ENCODE data around the gene FDXR. TPM values are rescaled to one million over a fixed set of nuclear protein-coding genes. Genes with fewer than 3 reads are reported as not detected.

Gene FDXR
- total RNA-seq, 1 donor from 2014 or later = 34.2 TPM

GRCh38 chr17:74860229-74860871 is 12.4 kb downstream of the FDXR start:
- Mint-ChIP-seq H3K9me3 (ENCODE audit: unreplicated experiment) (peaks cover 3% of the 10 kb centered on the region), H3K27me3 (ENCODE audit: low read depth, unreplicated experiment) (peaks cover 43% of the 10 kb centered on the region), H3K4me1 (ENCODE audit: low read depth, unreplicated experiment) (peaks cover 4% of the 10 kb centered on the region), H3K36me3 (ENCODE audit: low read depth, unreplicated experiment) (peaks cover 19% of the 10 kb centered on the region), H3K4me3 (ENCODE audit: unreplicated experiment) (no peak overlapping the region), H3K27ac (ENCODE audit: unreplicated experiment) (no peak overlapping the region)
- no peak overlapping the region for H2AFZ ChIP-seq (ENCODE audit: low read depth, low read length)
- H4K20me1 ChIP-seq (ENCODE audit: insufficient read depth, low read length) = peaks cover 42% of the 10 kb centered on the region
- H3K27ac ChIP-seq (ENCODE audit: low read depth, low read length) = no peak overlapping the region
- no peak overlapping the region for H3K4me3 ChIP-seq (ENCODE audit: insufficient read depth, low read depth, low read length)
- H3K4me2 ChIP-seq (ENCODE audit: low read length) = no peak overlapping the region
- no peaks in the 10 kb centered on the region for H3K4me1 ChIP-seq (ENCODE audit: insufficient read depth, low read length)
- H3K36me3 ChIP-seq (ENCODE audit: insufficient read depth, low read length) = peaks cover 3% of the 10 kb centered on the region
- TF ChIP-seq, protein P1, sequence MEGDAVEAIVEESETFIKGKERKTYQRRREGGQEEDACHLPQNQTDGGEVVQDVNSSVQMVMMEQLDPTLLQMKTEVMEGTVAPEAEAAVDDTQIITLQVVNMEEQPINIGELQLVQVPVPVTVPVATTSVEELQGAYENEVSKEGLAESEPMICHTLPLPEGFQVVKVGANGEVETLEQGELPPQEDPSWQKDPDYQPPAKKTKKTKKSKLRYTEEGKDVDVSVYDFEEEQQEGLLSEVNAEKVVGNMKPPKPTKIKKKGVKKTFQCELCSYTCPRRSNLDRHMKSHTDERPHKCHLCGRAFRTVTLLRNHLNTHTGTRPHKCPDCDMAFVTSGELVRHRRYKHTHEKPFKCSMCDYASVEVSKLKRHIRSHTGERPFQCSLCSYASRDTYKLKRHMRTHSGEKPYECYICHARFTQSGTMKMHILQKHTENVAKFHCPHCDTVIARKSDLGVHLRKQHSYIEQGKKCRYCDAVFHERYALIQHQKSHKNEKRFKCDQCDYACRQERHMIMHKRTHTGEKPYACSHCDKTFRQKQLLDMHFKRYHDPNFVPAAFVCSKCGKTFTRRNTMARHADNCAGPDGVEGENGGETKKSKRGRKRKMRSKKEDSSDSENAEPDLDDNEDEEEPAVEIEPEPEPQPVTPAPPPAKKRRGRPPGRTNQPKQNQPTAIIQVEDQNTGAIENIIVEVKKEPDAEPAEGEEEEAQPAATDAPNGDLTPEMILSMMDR (IDR thresholded peaks at IDR 0.05; ENCODE audit: insufficient read depth, low read depth, low read length) = no peak
- TF ChIP-seq EZH2 (IDR thresholded peaks at IDR 0.05; ENCODE audit: insufficient read depth, low read length) = peak; percentile 100
- FAIRE-seq (no peak), DNase-seq (ENCODE audit: low read depth) (no peak)
- no peaks in the 10 kb centered on the region for H3K79me2 ChIP-seq (ENCODE audit: insufficient read depth, low read length)
- no peaks in the 10 kb centered on the region for H3K9me3 ChIP-seq (ENCODE audit: insufficient read depth, low read depth, low read length)
- H3K27me3 ChIP-seq (ENCODE audit: insufficient read depth, low read length) = peaks cover 44% of the 10 kb centered on the region
- H3K9ac ChIP-seq (ENCODE audit: low read length) = no peak overlapping the region

- H4K20me1 ChIP-seq (ENCODE audit: insufficient read depth, low read length) = peaks cover 36% of the 10 kb centered on the region
- peaks cover 49% of the 10 kb centered on the region for H3K27me3 ChIP-seq (ENCODE audit: insufficient read depth, low read length)
- no peak within 1 kb of the TSS for H3K4me3 ChIP-seq (ENCODE audit: insufficient read depth, low read depth, low read length)
- H3K79me2 ChIP-seq (ENCODE audit: insufficient read depth, low read length) = no peaks in the 10 kb centered on the region
- Mint-ChIP-seq H3K27me3 (ENCODE audit: low read depth, unreplicated experiment) (peaks cover 49% of the 10 kb centered on the region), H3K4me1 (ENCODE audit: low read depth, unreplicated experiment) (peaks cover 4% of the 10 kb centered on the region), H3K27ac (ENCODE audit: unreplicated experiment) (no peak within 1 kb of the TSS), H3K36me3 (ENCODE audit: low read depth, unreplicated experiment) (peaks cover 15% of the 10 kb centered on the region), H3K4me3 (ENCODE audit: unreplicated experiment) (peak within 1 kb of the TSS; percentile 34), H3K9me3 (ENCODE audit: unreplicated experiment) (peaks cover 3% of the 10 kb centered on the region)
- FAIRE-seq = no peak
- H3K4me1 ChIP-seq (ENCODE audit: insufficient read depth, low read length) = no peaks in the 10 kb centered on the region
- peak within 1 kb of the TSS; percentile 30 for H3K4me2 ChIP-seq (ENCODE audit: low read length)
- H2AFZ ChIP-seq (ENCODE audit: low read depth, low read length) = no peak within 1 kb of the TSS
- TF ChIP-seq EZH2 (IDR thresholded peaks at IDR 0.05; ENCODE audit: insufficient read depth, low read length) = no peak
- TF ChIP-seq, protein P1 (IDR thresholded peaks at IDR 0.05; ENCODE audit: insufficient read depth, low read depth, low read length) = no peak
- DNase-seq (ENCODE audit: low read depth) = no peak
- H3K9me3 ChIP-seq (ENCODE audit: insufficient read depth, low read depth, low read length) = no peaks in the 10 kb centered on the region
- H3K27ac ChIP-seq (ENCODE audit: low read depth, low read length) = no peak within 1 kb of the TSS
- H3K9ac ChIP-seq (ENCODE audit: low read length) = no peak within 1 kb of the TSS
- H3K36me3 ChIP-seq (ENCODE audit: insufficient read depth, low read length) = peaks cover 3% of the 10 kb centered on the region
Measured at GRCh38 chr17:74859459-74860228, 13.2 kb downstream of the FDXR start, which contains the start of gene GRIN2C. Gene GRIN2C, minus strand, starts transcription at chr17:74859885. Its CDS starts 4,793 bp downstream, at chr17:74855092.

Data from astrocyte (in vitro differentiated cells and primary cell).